GM18499 (cell line): Measurements from ENCODE around the gene CYTIP.

Experiments used
- ATAC-seq: cut with Tn5 transposase; IDR thresholded peaks from one replicate; pipeline ENCODE4 v1.9.1; 2021; ENCODE audit warnings: moderate number of reproducible peaks; ENCODE audit not compliant: insufficient read depth, unreplicated experiment

CYTIP gene

DNA sequence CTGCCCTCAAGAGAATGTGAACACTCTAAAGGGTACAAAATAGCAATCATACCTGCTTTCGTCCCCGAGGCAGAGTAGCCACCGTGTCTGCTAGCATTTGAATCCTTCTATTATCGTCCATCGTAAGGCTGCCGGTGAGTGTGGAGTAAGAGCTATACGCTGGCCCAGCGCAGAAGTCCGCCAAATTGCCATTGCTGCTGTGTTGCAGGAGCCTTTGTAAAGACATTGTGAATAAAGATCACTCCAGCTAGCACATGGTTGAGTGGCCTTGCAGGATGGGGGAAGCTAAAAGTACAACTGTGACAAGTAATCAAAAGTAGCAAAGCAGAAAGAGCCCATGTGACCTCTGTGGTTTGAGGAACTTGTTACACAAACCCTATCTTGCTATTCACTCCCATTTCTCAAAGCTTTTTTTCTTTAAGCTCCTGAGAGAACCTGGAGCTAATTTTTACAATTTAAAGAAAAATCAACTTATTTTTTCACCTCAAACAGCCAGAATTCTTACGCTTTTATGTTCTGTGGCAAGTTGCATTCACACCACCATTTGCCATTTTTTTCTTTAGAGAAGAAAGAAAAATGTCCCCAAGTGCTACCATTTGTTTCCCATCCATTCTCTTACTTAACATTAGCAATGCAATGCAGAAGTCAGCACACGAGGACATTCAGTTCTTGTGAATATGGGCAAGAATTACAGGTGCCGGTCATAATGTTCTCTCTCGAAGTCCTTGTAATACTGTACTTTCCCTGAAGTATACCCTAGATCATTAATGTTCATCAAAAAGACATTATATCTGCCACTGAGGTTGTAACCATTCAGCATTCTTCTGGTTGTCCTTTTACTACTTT, at the start of gene CYTIP:
Gene CYTIP, minus strand, starts transcription at position 295 of the 846 bp plus-strand sequence. Its CDS starts 69 bp downstream, at position 226.
- ATAC-seq, result peak; percentile 47

GRCh38 chr2:157492189-157492773, 48.4 kb upstream of the CYTIP start:
- ATAC-seq, result peak; percentile 68

- ATAC-seq, result no peak
Measured at GRCh38 chr2:157489983-157490382, 46.1 kb upstream of the CYTIP start.

GRCh38 chr2:157488877-157489276, 45.0 kb upstream of the CYTIP start:
- no peak for ATAC-seq

DNA sequence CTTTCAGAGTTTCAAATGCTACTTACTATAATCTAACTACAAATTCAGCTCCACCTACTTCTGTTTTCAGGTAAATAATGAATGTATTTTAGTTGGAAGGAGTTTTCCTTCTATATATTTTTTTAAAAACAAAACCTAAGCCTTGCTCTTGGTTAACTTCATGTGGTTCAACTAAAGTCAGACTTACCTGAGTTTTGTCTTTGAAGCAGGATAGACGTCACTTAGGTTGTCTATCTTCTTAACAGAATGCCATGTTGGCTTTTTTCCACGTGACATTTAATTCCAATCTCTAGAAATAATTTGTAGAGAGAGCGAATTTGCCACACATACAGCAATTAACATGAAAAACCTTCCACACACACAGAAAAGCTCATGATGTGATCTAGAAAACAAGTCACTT, 43.9 kb upstream of the CYTIP start:
- no peak for ATAC-seq

GRCh38 chr2:157487271-157487610, 43.4 kb upstream of the CYTIP start:
- no peak for ATAC-seq

DNA sequence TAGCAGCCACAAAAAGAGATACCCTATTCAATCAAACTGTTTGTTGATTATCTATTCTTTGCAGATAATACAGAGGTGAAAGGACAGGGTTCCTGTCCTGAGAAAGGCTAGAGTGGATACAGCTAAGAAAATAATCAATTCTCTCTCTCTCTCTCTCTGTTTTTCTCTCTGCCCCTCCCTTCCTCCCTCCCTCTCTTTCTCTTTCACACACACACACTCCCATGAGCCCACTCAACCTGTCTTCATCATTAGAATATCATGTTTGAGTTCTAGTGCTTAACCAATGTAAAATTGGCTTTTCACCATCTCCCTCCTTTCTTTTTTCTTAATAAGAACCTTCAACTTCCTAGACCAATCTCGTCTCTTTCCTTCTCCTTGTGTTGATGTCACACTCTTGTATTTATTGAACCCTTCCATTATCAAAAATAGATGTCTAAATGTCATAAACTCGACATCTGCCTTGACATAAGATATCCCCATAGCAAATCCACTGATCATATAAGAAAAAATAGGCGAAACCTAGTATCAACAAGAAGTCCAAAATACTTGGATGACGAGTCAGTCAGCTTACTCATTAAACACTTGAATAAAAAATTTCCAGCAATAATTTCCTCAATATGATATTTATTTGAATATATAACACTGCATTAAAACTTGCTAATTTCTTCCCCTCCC, 42.8 kb upstream of the CYTIP start:
- ATAC-seq, result no peak

- ATAC-seq, result peak; percentile 62
Measured at GRCh38 chr2:157480182-157480961, 36.5 kb upstream of the CYTIP start.

- ATAC-seq, result no peak
Measured at GRCh38 chr2:157479081-157480027, 35.5 kb upstream of the CYTIP start.

DNA sequence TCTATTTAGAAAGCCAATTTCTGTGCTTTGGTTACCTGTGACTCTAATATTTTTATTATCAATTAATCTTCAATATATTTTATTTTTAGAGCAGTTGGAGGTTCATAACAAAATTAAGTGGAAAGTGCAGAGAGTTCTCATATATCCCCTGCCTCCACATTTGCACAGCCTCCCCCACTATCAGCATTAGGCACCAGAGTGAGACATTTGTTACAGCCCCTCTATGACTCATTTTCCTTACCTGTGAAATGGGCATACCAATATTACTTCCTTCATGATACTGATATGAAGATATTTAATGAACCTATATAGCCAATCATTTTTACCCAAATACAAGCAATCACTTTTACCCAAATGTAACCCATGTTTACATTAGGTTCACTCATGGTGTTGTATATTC, 34.0 kb upstream of the CYTIP start:
- ATAC-seq, result no peak

- ATAC-seq, result no peak
Measured at GRCh38 chr2:157476953-157477709, 33.2 kb upstream of the CYTIP start.

GRCh38 chr2:157475722-157476390, 32.0 kb upstream of the CYTIP start:
- ATAC-seq, result no peak

DNA sequence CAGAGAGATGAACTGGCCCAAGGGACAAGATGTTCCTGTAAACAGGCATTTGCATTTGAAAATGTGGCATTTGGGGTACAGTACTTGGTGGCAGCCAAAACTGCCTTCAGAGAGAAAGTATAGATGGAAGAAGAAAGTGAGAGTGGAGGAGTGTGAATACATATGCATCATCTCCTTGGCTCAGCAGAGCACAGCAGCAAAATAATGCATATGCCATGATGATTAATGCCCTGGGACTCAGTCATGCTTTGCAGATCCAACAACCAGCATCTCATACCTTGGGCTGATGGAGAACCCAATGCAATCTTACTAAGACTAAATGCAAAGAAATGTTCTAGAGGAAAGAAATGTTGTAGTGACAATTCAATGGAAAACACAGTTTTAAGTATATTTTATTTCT, 29.7 kb upstream of the CYTIP start:
- no peak for ATAC-seq

GRCh38 chr2:157471078-157471477, 27.2 kb upstream of the CYTIP start:
- ATAC-seq, result no peak

- ATAC-seq, result peak; percentile 39
Measured at GRCh38 chr2:157470321-157470720, 26.4 kb upstream of the CYTIP start.

DNA sequence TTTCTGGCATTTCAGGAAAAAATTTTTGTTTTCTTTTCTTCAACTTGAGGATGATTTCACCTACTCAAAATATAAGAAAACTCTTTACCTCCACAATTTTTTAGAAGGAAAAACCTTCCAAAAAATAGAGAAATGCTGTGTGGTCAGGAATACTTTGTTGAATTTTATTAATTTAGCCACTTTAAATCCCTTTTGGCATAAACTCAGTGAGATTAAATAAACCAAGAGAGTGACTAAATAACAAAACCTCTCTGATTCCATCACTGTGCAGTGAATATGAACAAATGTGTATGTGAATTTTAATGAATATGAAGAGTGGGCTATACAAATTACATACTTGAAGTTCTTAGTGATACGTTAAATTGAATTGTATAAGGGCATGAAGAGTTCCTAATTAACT, 25.8 kb upstream of the CYTIP start:
- ATAC-seq, result no peak

- peak; percentile 81 for ATAC-seq
Measured at GRCh38 chr2:157468931-157469708, 25.2 kb upstream of the CYTIP start.

GRCh38 chr2:157466764-157467163, 22.9 kb upstream of the CYTIP start:
- ATAC-seq, result no peak
